Effector memory CD8-positive, alpha-beta T cell (primary cell): ENCODE data around the gene SURF4.
"Not testable (repeated sequence)": the region's sequence is repeated elsewhere in the genome, so short reads cannot be mapped to it uniquely, and the experiment has no call there.

Experiments used
- ATAC-seq: fragments of 150-1000 bp; cut with Tn5 transposase; replicated peaks from 2 replicates; pipeline ENCODE4 v1.10.0; 2021; ENCODE audit warnings: mild to moderate bottlenecking, moderate library complexity
- DNase-seq, 3 experiments: peaks; one replicate each; pipeline ENCODE4 v3.0.0; 2021
- H3K27ac Mint-ChIP-seq, 2 donors: one replicate each; pipeline ENCODE4 v1.8.0; 2022; ENCODE audit warnings: mild to moderate bottlenecking in 2 of 2, mixed read lengths in 2 of 2, moderate library complexity in 2 of 2
- H3K27me3 Mint-ChIP-seq, 2 donors: one replicate each; pipeline ENCODE4 v1.8.0; 2022; ENCODE audit warnings: mixed read lengths in 2 of 2
- H3K36me3 Mint-ChIP-seq: one replicate; pipeline ENCODE4 v1.8.0; 2022; ENCODE audit warnings: mild to moderate bottlenecking, moderate library complexity, mixed read lengths; ENCODE audit not compliant: insufficient read depth
- H3K4me1 Mint-ChIP-seq, 2 donors: one replicate each; pipeline ENCODE4 v1.8.0; 2022; ENCODE audit warnings: low read depth in 2 of 2, mixed read lengths in 2 of 2
- H3K4me3 Mint-ChIP-seq, 2 donors: one replicate each; pipeline ENCODE4 v1.8.0; 2022; ENCODE audit warnings: mild to moderate bottlenecking in 2 of 2, mixed read lengths in 2 of 2, moderate library complexity in 2 of 2
- H3K9me3 Mint-ChIP-seq, 2 donors: one replicate each; pipeline ENCODE4 v1.8.0; 2022; ENCODE audit warnings: mixed read lengths in 2 of 2

The SURF4 gene

GRCh38 chr9:133405508-133406438, 29.9 kb upstream of the SURF4 start:
- Mint-ChIP-seq H3K27ac (peak overlapping the region in 1 of 2 donors; percentile 82), H3K9me3 (no peaks in the 10 kb centered on the region), H3K4me1 (peaks cover 7 to 15% of the 10 kb centered on the region in 2 donors), H3K27me3 (no peaks in the 10 kb centered on the region), H3K4me3 (no peak overlapping the region), H3K36me3 (peaks cover 44% of the 10 kb centered on the region)
- DNase-seq, result no peak
- no peak for ATAC-seq

DNA sequence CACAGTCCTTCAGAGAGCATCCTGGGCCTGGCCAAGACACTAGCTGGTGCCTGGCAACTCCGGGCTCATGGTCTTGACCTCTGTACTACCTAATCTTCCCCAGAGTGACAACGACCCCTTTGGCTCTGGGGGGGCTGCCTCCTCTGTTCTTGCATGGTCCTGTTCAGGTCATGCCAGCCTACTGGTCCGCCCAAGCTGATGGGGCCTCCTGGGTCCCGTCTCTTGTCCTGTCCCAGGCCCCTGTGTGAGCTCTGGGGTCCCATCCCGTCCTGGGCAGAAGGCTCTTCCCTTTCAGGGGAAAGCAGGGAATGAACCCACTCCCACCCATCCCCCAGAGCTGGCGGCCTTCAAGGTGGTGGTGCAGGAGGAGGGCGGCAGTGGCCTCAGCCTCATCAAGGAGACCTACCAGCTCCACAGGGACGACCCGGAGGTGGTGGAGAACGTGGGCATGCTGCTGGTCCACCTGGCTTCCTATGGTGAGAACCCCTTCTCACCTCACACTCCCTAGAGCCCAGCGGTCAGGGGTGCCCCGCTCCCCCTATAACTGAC, 28.7 kb upstream of the SURF4 start:
- no peaks in the 10 kb centered on the region for H3K9me3 Mint-ChIP-seq
- no peak overlapping the region for H3K4me3 Mint-ChIP-seq
- no peak for ATAC-seq
- no peak for DNase-seq
- peaks cover 7 to 15% of the 10 kb centered on the region in 2 donors for H3K4me1 Mint-ChIP-seq
- H3K36me3 Mint-ChIP-seq, result peaks cover 32% of the 10 kb centered on the region
- H3K27me3 Mint-ChIP-seq, result no peaks in the 10 kb centered on the region
- peak overlapping the region in 1 of 2 donors; percentile 44 for H3K27ac Mint-ChIP-seq

GRCh38 chr9:133403766-133404453, 28.1 kb upstream of the SURF4 start:
- Mint-ChIP-seq H3K4me3 (no peak overlapping the region), H3K36me3 (peaks cover 25% of the 10 kb centered on the region), H3K27me3 (no peaks in the 10 kb centered on the region), H3K27ac (peak overlapping the region in 1 of 2 donors; percentile 44), H3K9me3 (no peaks in the 10 kb centered on the region), H3K4me1 (peaks cover 7 to 15% of the 10 kb centered on the region in 2 donors)
- ATAC-seq, result peak; percentile 44
- peak; percentile 53 to 58 (median 57) for DNase-seq

DNA sequence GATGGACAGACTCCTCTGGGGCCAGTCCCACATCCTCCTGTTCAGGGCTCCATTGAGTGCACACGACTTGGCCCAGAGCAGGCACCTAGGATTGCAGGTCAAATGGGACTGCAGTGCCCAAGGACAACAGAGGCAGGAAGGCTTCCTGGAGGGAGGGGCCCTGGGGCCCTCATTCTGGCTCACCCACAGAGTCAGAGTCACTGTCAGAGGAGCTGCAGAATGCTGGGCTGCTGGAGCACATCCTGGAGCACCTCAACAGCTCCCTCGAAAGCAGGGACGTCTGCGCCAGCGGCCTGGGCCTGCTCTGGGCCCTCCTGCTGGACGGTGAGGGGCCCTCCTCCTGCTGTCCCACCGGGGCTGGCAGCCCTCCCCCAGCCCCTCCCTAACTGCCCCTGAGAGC, 26.8 kb upstream of the SURF4 start:
- no peaks in the 10 kb centered on the region for H3K9me3 Mint-ChIP-seq
- H3K27me3 Mint-ChIP-seq, result no peaks in the 10 kb centered on the region
- no peak for DNase-seq
- H3K27ac Mint-ChIP-seq, result no peak overlapping the region
- peaks cover 16% of the 10 kb centered on the region for H3K36me3 Mint-ChIP-seq
- ATAC-seq, result no peak
- H3K4me1 Mint-ChIP-seq, result peaks cover 7 to 15% of the 10 kb centered on the region in 2 donors
- no peak overlapping the region for H3K4me3 Mint-ChIP-seq

DNA sequence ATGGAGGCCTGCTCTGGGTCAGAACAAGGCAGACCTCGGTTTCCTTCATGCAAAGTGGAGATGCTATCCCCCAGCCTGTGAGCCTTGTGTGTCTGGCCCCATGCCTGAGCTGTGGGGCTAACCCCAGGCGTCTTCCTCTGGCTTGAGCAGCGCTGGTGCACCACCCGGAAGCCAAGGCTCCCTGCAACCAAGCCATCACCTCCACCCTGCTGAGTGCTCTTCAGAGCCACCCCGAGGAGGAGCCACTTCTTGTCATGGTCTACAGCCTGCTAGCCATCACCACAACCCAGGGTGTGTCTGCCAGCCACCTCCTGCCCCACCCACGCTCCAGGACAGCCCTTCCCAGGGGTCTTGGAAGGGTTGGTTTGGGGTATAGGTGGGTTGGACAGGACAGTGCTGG, 25.7 kb upstream of the SURF4 start:
- Mint-ChIP-seq H3K9me3 (no peaks in the 10 kb centered on the region), H3K27me3 (no peaks in the 10 kb centered on the region), H3K4me1 (peaks cover 2 to 8% of the 10 kb centered on the region in 2 donors), H3K27ac (peak overlapping the region in 1 of 2 donors; percentile 19), H3K4me3 (no peak overlapping the region), H3K36me3 (peaks cover 7% of the 10 kb centered on the region)
- DNase-seq (no peak), ATAC-seq (no peak)

- ATAC-seq (no peak), DNase-seq (no peak)
- no peaks in the 10 kb centered on the region for H3K9me3 Mint-ChIP-seq
- H3K27ac Mint-ChIP-seq, result no peak overlapping the region
- peaks cover 2 to 3% of the 10 kb centered on the region in 2 donors for H3K4me1 Mint-ChIP-seq
- peaks cover under 1% of the 10 kb centered on the region for H3K36me3 Mint-ChIP-seq
- no peak overlapping the region for H3K4me3 Mint-ChIP-seq
- peaks cover 0 to 5% of the 10 kb centered on the region in 2 donors for H3K27me3 Mint-ChIP-seq
These were observed 24.4 kb upstream of the SURF4 start for GRCh38 chr9:133400292-133400691.

GRCh38 chr9:133397895-133398294, 22.0 kb upstream of the SURF4 start:
- DNase-seq, result no peak
- ATAC-seq, result no peak
- Mint-ChIP-seq H3K27me3 (peaks cover 0 to 16% of the 10 kb centered on the region in 2 donors), H3K4me1 (peaks cover 3% of the 10 kb centered on the region in 2 donors), H3K27ac (no peak overlapping the region), H3K9me3 (no peaks in the 10 kb centered on the region), H3K36me3 (no peaks in the 10 kb centered on the region), H3K4me3 (no peak overlapping the region)

DNA sequence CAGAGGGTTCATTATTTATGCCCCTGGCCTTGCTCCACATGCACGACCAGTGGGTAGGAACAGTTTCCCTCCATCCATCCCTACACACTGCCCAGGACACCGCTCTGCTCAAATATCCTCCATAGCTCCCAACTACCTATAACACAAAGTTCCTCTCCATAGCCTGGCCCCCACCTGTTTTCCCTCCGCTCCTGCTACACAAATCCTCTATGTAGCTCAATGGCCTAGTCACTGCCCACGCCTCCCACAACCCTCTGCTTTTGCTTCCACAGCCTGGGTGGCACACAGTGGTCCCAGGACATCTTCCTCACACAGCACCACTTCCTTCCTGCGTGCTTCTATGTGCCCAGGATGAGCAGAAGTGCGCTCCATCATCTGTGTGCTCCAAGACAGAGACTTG, 21.5 kb upstream of the SURF4 start:
- H3K4me3 Mint-ChIP-seq, result no peak overlapping the region
- no peaks in the 10 kb centered on the region for H3K36me3 Mint-ChIP-seq
- no peaks in the 10 kb centered on the region for H3K9me3 Mint-ChIP-seq
- H3K27ac Mint-ChIP-seq, result no peak overlapping the region
- H3K4me1 Mint-ChIP-seq, result peaks cover 3% of the 10 kb centered on the region in 2 donors
- ATAC-seq (no peak), DNase-seq (no peak)
- peaks cover 0 to 16% of the 10 kb centered on the region in 2 donors for H3K27me3 Mint-ChIP-seq

GRCh38 chr9:133396952-133397351, 21.1 kb upstream of the SURF4 start:
- H3K27ac Mint-ChIP-seq, result no peak overlapping the region

GRCh38 chr9:133394687-133395271, 18.9 kb upstream of the SURF4 start:
- no peak overlapping the region for H3K27ac Mint-ChIP-seq
- peaks cover 0 to 1% of the 10 kb centered on the region in 2 donors for H3K4me1 Mint-ChIP-seq
- no peaks in the 10 kb centered on the region for H3K9me3 Mint-ChIP-seq
- H3K36me3 Mint-ChIP-seq, result no peaks in the 10 kb centered on the region
- DNase-seq, result no peak
- no peak overlapping the region for H3K4me3 Mint-ChIP-seq
- H3K27me3 Mint-ChIP-seq, result peaks cover 7 to 29% of the 10 kb centered on the region in 2 donors
- no peak for ATAC-seq

More at GRCh38 chr9:133396952-133397351, 21.1 kb upstream of the SURF4 start:
- DNase-seq (no peak), ATAC-seq (no peak)
- no peak overlapping the region for H3K4me3 Mint-ChIP-seq
- no peaks in the 10 kb centered on the region for H3K36me3 Mint-ChIP-seq
- peaks cover 2 to 3% of the 10 kb centered on the region in 2 donors for H3K4me1 Mint-ChIP-seq
- H3K9me3 Mint-ChIP-seq, result no peaks in the 10 kb centered on the region
- H3K27me3 Mint-ChIP-seq, result peaks cover 0 to 16% of the 10 kb centered on the region in 2 donors

GRCh38 chr9:133393399-133393798, 17.5 kb upstream of the SURF4 start:
- Mint-ChIP-seq H3K9me3 (no peaks in the 10 kb centered on the region), H3K4me3 (no peak overlapping the region), H3K36me3 (no peaks in the 10 kb centered on the region), H3K27ac (no peak overlapping the region), H3K4me1 (peaks cover 0 to 1% of the 10 kb centered on the region in 2 donors), H3K27me3 (peaks cover 10 to 37% of the 10 kb centered on the region in 2 donors)
- no peak for DNase-seq
- no peak for ATAC-seq

GRCh38 chr9:133392308-133392707, 16.4 kb upstream of the SURF4 start:
- not testable (repeated sequence) for H3K4me1 Mint-ChIP-seq, DNase-seq, H3K27ac Mint-ChIP-seq, H3K9me3 Mint-ChIP-seq, ATAC-seq, H3K4me3 Mint-ChIP-seq, H3K36me3 Mint-ChIP-seq
- peaks cover 10 to 37% of the 10 kb centered on the region in 2 donors for H3K27me3 Mint-ChIP-seq

GRCh38 chr9:133391449-133391848, 15.6 kb upstream of the SURF4 start:
- H3K4me1 Mint-ChIP-seq, H3K36me3 Mint-ChIP-seq, DNase-seq, ATAC-seq, H3K9me3 Mint-ChIP-seq, H3K4me3 Mint-ChIP-seq, H3K27ac Mint-ChIP-seq: not testable (repeated sequence)
- peaks cover 10 to 37% of the 10 kb centered on the region in 2 donors for H3K27me3 Mint-ChIP-seq
